ENCODE data around the gene CERKL. TPM values are rescaled to one million over a fixed set of nuclear protein-coding genes. Genes with fewer than 3 reads are reported as not detected.

CERKL gene
- total RNA-seq, 1 donor from 2014 or later, result not detected

DNA sequence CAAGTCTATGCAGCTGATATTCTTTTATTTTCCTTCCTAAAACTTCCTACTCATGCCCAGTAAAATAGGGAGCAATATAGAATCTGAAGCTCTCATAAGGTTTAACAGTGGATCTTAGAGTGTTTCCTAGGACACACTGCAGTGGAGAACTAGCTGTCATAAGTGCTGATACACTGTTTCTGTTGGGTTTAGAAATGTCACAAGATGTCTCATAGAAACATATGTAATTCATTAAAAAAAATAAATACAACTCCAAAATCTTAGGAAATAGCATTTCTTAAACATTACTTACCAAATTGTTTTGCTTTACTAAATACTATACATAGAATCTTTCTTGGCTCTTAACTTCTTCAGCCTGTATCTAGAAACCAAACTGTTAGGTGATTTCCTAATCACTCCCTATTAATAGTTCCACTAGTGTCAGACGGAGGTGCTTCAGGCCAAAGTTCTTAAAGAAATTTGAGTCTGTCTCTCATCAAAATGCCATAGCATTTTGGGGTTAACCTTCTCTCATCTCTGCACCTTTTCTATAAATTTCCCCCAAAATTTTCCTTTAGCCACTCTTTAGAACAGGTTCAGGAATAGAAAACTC is 93.7 kb downstream of the CERKL start:
- Histone ChIP-seq H3K4me3 (no peak overlapping the region), H3K27me3 (ENCODE audit: low read depth) (no peaks in the 10 kb centered on the region), H3K9me3 (replicated peaks) (no peaks in the 10 kb centered on the region), H3K4me1 (no peaks in the 10 kb centered on the region), H3K36me3 (no peaks in the 10 kb centered on the region), H3K27ac (replicated peaks) (no peak overlapping the region)
- DNase-seq, result no peak
- intact Hi-C loops (cut with micrococcal nuclease), result no loop called here
- TF ChIP-seq, protein P1, sequence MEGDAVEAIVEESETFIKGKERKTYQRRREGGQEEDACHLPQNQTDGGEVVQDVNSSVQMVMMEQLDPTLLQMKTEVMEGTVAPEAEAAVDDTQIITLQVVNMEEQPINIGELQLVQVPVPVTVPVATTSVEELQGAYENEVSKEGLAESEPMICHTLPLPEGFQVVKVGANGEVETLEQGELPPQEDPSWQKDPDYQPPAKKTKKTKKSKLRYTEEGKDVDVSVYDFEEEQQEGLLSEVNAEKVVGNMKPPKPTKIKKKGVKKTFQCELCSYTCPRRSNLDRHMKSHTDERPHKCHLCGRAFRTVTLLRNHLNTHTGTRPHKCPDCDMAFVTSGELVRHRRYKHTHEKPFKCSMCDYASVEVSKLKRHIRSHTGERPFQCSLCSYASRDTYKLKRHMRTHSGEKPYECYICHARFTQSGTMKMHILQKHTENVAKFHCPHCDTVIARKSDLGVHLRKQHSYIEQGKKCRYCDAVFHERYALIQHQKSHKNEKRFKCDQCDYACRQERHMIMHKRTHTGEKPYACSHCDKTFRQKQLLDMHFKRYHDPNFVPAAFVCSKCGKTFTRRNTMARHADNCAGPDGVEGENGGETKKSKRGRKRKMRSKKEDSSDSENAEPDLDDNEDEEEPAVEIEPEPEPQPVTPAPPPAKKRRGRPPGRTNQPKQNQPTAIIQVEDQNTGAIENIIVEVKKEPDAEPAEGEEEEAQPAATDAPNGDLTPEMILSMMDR (IDR thresholded peaks at IDR 0.05; ENCODE audit: borderline replicate concordance), result no peak

DNA sequence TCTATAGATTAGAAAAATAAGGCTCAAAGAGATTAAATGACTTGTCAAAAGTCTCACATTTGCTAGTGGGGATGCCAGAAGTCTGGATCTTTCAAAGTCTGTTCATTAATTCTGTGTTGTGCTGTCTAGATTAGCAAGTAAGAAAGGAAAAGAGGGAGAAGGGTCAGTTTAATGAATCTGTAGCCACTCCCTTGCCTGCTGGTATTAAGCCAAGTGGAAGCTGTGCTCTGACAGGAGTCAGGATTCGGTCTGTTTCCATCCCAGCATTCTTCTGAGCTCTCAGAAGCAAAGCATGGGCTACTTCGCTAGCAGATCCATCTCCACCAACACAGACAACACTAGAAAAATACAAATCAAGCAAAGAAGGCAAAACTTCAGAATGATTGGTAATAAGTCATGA is 98.5 kb downstream of the CERKL start:
- no peaks in the 10 kb centered on the region for H3K4me1 ChIP-seq
- TF ChIP-seq, protein P1 (IDR thresholded peaks at IDR 0.05; ENCODE audit: borderline replicate concordance), result no peak
- intact Hi-C loops (cut with micrococcal nuclease), result no loop called here
- no peak for DNase-seq
- H3K9me3 ChIP-seq (replicated peaks), result no peaks in the 10 kb centered on the region
- H3K27me3 ChIP-seq (ENCODE audit: low read depth), result no peaks in the 10 kb centered on the region
- no peak overlapping the region for H3K4me3 ChIP-seq
- H3K27ac ChIP-seq (replicated peaks), result no peak overlapping the region
- no peaks in the 10 kb centered on the region for H3K36me3 ChIP-seq

DNA sequence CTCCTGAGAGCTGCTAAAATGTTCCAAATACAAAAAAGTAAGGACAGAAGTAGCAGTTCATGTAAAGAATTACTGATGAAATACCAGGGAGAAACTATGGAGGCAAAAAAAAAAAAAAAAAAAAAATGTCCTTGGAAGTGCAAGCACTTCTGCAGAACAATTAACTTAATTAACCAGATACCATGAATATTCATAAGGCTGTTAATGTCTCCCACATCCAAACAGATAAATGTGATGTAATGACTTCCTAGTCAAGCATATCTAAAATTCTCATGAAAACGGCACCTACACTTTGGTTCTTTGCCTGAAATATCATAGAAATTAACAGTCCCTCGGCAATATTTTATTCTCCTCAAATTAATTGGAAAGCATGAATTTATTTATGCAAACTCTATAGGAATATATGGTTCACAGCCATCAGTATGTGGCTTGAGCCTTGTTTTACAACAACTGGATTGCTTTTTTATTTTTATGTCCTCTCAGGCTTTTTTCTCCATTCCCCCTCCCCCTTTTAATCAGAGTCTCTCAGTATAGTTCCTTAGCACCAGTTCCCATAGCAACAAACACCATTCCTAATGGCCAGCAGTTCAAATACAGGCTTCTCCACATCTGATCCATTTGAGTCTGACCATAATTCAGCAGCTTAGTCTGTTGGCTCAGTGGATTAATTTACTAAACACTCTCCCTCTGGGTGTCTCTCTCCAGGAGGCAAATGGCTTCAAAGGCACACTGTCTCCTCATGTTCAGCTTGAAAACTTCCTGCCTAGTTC is 102.7 kb downstream of the CERKL start:
- DNase-seq, result no peak
- Histone ChIP-seq H3K4me1 (no peaks in the 10 kb centered on the region), H3K9me3 (replicated peaks) (no peaks in the 10 kb centered on the region), H3K36me3 (no peaks in the 10 kb centered on the region), H3K4me3 (no peak overlapping the region), H3K27ac (replicated peaks) (no peak overlapping the region), H3K27me3 (ENCODE audit: low read depth) (no peaks in the 10 kb centered on the region)
- TF ChIP-seq, protein P1 (IDR thresholded peaks at IDR 0.05; ENCODE audit: borderline replicate concordance), result no peak
- intact Hi-C loops (cut with micrococcal nuclease), result no loop called here

DNA sequence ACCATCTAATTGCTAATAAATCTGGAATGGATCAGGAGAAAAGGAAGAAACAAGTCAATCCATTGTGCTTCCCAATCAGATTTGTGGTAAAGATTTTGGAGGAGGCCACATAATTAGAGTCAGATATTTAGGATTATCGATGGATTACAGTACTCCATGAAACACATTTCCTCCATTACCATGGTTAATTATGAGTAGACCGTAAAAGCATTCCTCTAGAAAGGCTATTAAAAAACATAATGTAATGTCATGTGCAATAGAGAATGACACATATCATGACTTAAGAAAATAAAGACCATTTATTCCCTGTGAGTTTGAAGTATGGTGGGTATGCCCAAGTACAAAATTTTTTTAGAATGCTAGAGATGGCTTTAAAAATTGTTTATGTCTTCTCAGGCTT is 103.7 kb downstream of the CERKL start:
- intact Hi-C loops (cut with micrococcal nuclease), result no loop called here
- TF ChIP-seq, protein P1 (IDR thresholded peaks at IDR 0.05; ENCODE audit: borderline replicate concordance), result no peak
- DNase-seq, result no peak
- Histone ChIP-seq H3K4me1 (no peaks in the 10 kb centered on the region), H3K36me3 (no peaks in the 10 kb centered on the region), H3K27me3 (ENCODE audit: low read depth) (no peaks in the 10 kb centered on the region), H3K4me3 (no peak overlapping the region), H3K27ac (replicated peaks) (no peak overlapping the region), H3K9me3 (replicated peaks) (no peaks in the 10 kb centered on the region)

DNA sequence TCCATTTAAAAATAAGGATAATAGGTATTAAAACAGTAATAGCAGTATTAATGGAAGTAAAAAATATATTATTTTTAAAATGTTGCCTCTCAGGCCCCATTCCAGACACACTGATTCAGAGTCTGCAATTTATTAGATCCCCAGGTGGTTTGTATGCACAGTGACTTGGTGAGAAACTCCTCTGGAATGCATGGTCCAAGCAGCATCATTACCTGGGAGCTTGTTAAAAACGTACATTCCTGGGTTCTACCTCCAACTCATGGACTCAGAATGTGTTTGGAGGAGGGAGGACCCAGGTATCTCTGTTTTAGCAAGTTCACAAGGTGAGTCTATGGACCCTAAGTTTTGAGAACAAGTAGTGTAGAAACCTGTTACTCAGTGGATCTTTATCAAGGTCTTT is 104.1 kb downstream of the CERKL start:
- TF ChIP-seq, protein P1 (IDR thresholded peaks at IDR 0.05; ENCODE audit: borderline replicate concordance), result no peak
- no peak for DNase-seq
- H3K9me3 ChIP-seq (replicated peaks), result no peaks in the 10 kb centered on the region
- no peaks in the 10 kb centered on the region for H3K4me1 ChIP-seq
- H3K27ac ChIP-seq (replicated peaks), result no peak overlapping the region
- H3K36me3 ChIP-seq, result no peaks in the 10 kb centered on the region
- H3K4me3 ChIP-seq, result no peak overlapping the region
- intact Hi-C loops (cut with micrococcal nuclease), result no loop called here
- H3K27me3 ChIP-seq (ENCODE audit: low read depth), result no peaks in the 10 kb centered on the region

Data from left ventricle myocardium inferior (tissue), 1 donor.